Measurements from ENCODE around the gene UBE2I.
"Not testable (repeated sequence)": the region's sequence is repeated elsewhere in the genome, so short reads cannot be mapped to it uniquely, and the experiment has no call there.

UBE2I gene

GRCh38 chr16:1277617-1278282, 31.7 kb upstream of the UBE2I start:
- no peak for DNase-seq

- no peak for DNase-seq
These were observed 31.0 kb upstream of the UBE2I start for GRCh38 chr16:1278477-1278876.

GRCh38 chr16:1279081-1279944, 30.1 kb upstream of the UBE2I start:
- DNase-seq: no peak

GRCh38 chr16:1279945-1280589, 29.4 kb upstream of the UBE2I start:
- no peak for DNase-seq

- DNase-seq: no peak
These were observed 28.7 kb upstream of the UBE2I start for GRCh38 chr16:1280783-1281182.

- no peak for DNase-seq
These were observed 27.9 kb upstream of the UBE2I start for GRCh38 chr16:1281517-1281916.

GRCh38 chr16:1282324-1282973, 27.0 kb upstream of the UBE2I start:
- no peak for DNase-seq

- no peak for DNase-seq
These were observed 26.1 kb upstream of the UBE2I start for GRCh38 chr16:1283296-1283695.

- DNase-seq: no peak
These were observed 25.3 kb upstream of the UBE2I start for GRCh38 chr16:1283996-1284616.

- no peak for DNase-seq
These were observed 23.5 kb upstream of the UBE2I start for GRCh38 chr16:1285669-1286512.

GRCh38 chr16:1286513-1287094, 22.8 kb upstream of the UBE2I start:
- no peak for DNase-seq

GRCh38 chr16:1287982-1288670, 21.3 kb upstream of the UBE2I start:
- no peak for DNase-seq

GRCh38 chr16:1288813-1289476, 20.5 kb upstream of the UBE2I start:
- no peak for DNase-seq

- DNase-seq: no peak
These were observed 20.0 kb upstream of the UBE2I start for GRCh38 chr16:1289477-1289866.

GRCh38 chr16:1290063-1290501, 19.4 kb upstream of the UBE2I start:
- DNase-seq: no peak

- no peak for DNase-seq
These were observed 18.4 kb upstream of the UBE2I start for GRCh38 chr16:1290860-1291575.

- no peak for DNase-seq
These were observed 17.9 kb upstream of the UBE2I start for GRCh38 chr16:1291576-1291974.

- DNase-seq: not testable (repeated sequence)
These were observed 17.2 kb upstream of the UBE2I start for GRCh38 chr16:1292208-1292607.

GRCh38 chr16:1292808-1293207, 16.6 kb upstream of the UBE2I start:
- not testable (repeated sequence) for DNase-seq
